Stimulated activated CD8-positive, alpha-beta memory T cell treated with anti-CD3 and anti-CD28 coated beads, Interleukin-4, amount 100 ng/mL, for 1 hour (primary cell): ENCODE measurements around the gene LRRC27.
"Not testable (repeated sequence)": the region's sequence is repeated elsewhere in the genome, so short reads cannot be mapped to it uniquely, and the experiment has no call there.

Experiments
- DNase-seq, 2 donors: peaks; one replicate each; pipeline ENCODE4 v3.0.0-alpha.2; 2020; ENCODE audit warnings: low read depth in 2 of 2, low spot score in 1 of 2

LRRC27 gene

GRCh38 chr10:132336919-132337407, 5.0 kb downstream of the LRRC27 start:
- DNase-seq = no peak

GRCh38 chr10:132337854-132338253, 5.9 kb downstream of the LRRC27 start:
- not testable (repeated sequence) for DNase-seq

- no peak for DNase-seq
Measured at GRCh38 chr10:132338876-132339275, 6.9 kb downstream of the LRRC27 start.

GRCh38 chr10:132339276-132339675, 7.3 kb downstream of the LRRC27 start:
- DNase-seq = no peak

GRCh38 chr10:132341017-132341416, 9.0 kb downstream of the LRRC27 start:
- no peak for DNase-seq

GRCh38 chr10:132341781-132342180, 9.8 kb downstream of the LRRC27 start:
- no peak for DNase-seq

- DNase-seq = no peak
Measured at GRCh38 chr10:132342553-132342952, 10.6 kb downstream of the LRRC27 start.

- no peak for DNase-seq
Measured at GRCh38 chr10:132344386-132344785, 12.4 kb downstream of the LRRC27 start.

GRCh38 chr10:132345345-132345744, 13.4 kb downstream of the LRRC27 start:
- DNase-seq = no peak

GRCh38 chr10:132346806-132347205, 14.8 kb downstream of the LRRC27 start:
- no peak for DNase-seq

GRCh38 chr10:132347211-132347930, 15.4 kb downstream of the LRRC27 start:
- no peak for DNase-seq

GRCh38 chr10:132347931-132348267, 15.9 kb downstream of the LRRC27 start:
- no peak for DNase-seq

GRCh38 chr10:132349766-132350165, 17.8 kb downstream of the LRRC27 start:
- DNase-seq = no peak

- no peak for DNase-seq
Measured at GRCh38 chr10:132350391-132350790, 18.4 kb downstream of the LRRC27 start.

GRCh38 chr10:132350946-132351345, 19.0 kb downstream of the LRRC27 start:
- DNase-seq = no peak

- no peak for DNase-seq
Measured at GRCh38 chr10:132351611-132352010, 19.6 kb downstream of the LRRC27 start.

- peak; percentile 48 to 55 for DNase-seq
Measured at GRCh38 chr10:132352462-132353308, 20.7 kb downstream of the LRRC27 start.

- DNase-seq = no peak
Measured at GRCh38 chr10:132353456-132354355, 21.7 kb downstream of the LRRC27 start.

- no peak for DNase-seq
Measured at GRCh38 chr10:132354356-132355094, 22.5 kb downstream of the LRRC27 start.

GRCh38 chr10:132355297-132355696, 23.3 kb downstream of the LRRC27 start:
- DNase-seq = no peak

- DNase-seq = no peak
Measured at GRCh38 chr10:132355754-132356153, 23.8 kb downstream of the LRRC27 start.
